ENCODE results near the gene ITPR2.

- no peak for TF ChIP-seq ELF4 (IDR thresholded peaks at IDR 0.05)
- no peak for TF ChIP-seq SP1 (IDR thresholded peaks at IDR 0.05)
Measured at GRCh38 chr12:26783131-26783526, 49.9 kb downstream of the ITPR2 start.
